NT2/D1 (cell line): ENCODE measurements around the gene KCNG2.

Experiments used
- YY1 ChIP-seq: IDR thresholded peaks from 2 replicates; pipeline ENCODE4 v1.6.1; 2011; ENCODE audit not compliant: insufficient read length, insufficient read depth
- ZNF274 ChIP-seq: IDR thresholded peaks from 2 replicates; pipeline ENCODE4 v1.6.1; 2011; ENCODE audit warnings: mild to moderate bottlenecking, low read depth, low read length

- TF ChIP-seq YY1 (no peak), ZNF274 (no peak)
Measured at GRCh38 chr18:79864006-79864725, 66.4 kb downstream of the KCNG2 start.
